NOMO-1 treated with dmso at 0.1 percent for 144 hours (cell line): ENCODE measurements around the gene C12orf60.

Experiments used
- DNase-seq: peaks from one replicate; lab custom pipeline; 2025; ENCODE audit not compliant: unreplicated experiment; lab: John Stamatoyannopoulos, UW

C12orf60 gene

GRCh38 chr12:14776236-14776961 is 27.1 kb upstream of the C12orf60 start:
- DNase-seq = no peak

GRCh38 chr12:14777271-14777670 is 26.2 kb upstream of the C12orf60 start:
- no peak for DNase-seq

- no peak for DNase-seq
These were observed 23.6 kb upstream of the C12orf60 start for GRCh38 chr12:14779834-14780233.

- no peak for DNase-seq
These were observed 22.6 kb upstream of the C12orf60 start for GRCh38 chr12:14780859-14781258.

- no peak for DNase-seq
These were observed 21.9 kb upstream of the C12orf60 start for GRCh38 chr12:14781563-14781962.

GRCh38 chr12:14782756-14783155 is 20.7 kb upstream of the C12orf60 start:
- DNase-seq = no peak

GRCh38 chr12:14784471-14784870 is 19.0 kb upstream of the C12orf60 start:
- no peak for DNase-seq

- no peak for DNase-seq
These were observed 17.9 kb upstream of the C12orf60 start for GRCh38 chr12:14785568-14785967.

GRCh38 chr12:14795028-14795448 is 8.4 kb upstream of the C12orf60 start:
- no peak for DNase-seq

- no peak for DNase-seq
These were observed 1.2 kb upstream of the C12orf60 start for GRCh38 chr12:14802247-14802646.

- DNase-seq = peak; percentile 2
These were observed 804 bp upstream of the C12orf60 start for GRCh38 chr12:14802721-14803010.

- no peak for DNase-seq
These were observed 325 bp downstream of the C12orf60 start for GRCh38 chr12:14803830-14804160.

- no peak for DNase-seq
These were observed 6.9 kb downstream of the C12orf60 start for GRCh38 chr12:14810167-14810952.

- no peak for DNase-seq
These were observed 7.5 kb downstream of the C12orf60 start for GRCh38 chr12:14810953-14811483.

GRCh38 chr12:14811486-14811885 is 8.0 kb downstream of the C12orf60 start:
- DNase-seq = no peak

- no peak for DNase-seq
These were observed 10.5 kb downstream of the C12orf60 start, which contains the start of gene SMCO3 for GRCh38 chr12:14814014-14814413. TSS of gene SMCO3 (minus strand) at chr12:14814182. CDS start at chr12:14806680, 7,502 bp downstream.

GRCh38 chr12:14824012-14824634 is 20.7 kb downstream of the C12orf60 start:
- no peak for DNase-seq

GRCh38 chr12:14825256-14825655 is 21.8 kb downstream of the C12orf60 start:
- DNase-seq = no peak

- DNase-seq = no peak
These were observed 23.0 kb downstream of the C12orf60 start for GRCh38 chr12:14826491-14826890.

- no peak for DNase-seq
These were observed 23.6 kb downstream of the C12orf60 start for GRCh38 chr12:14827043-14827442.

- DNase-seq = no peak
These were observed 25.4 kb downstream of the C12orf60 start for GRCh38 chr12:14828892-14829291.

- DNase-seq = no peak
These were observed 29.9 kb downstream of the C12orf60 start for GRCh38 chr12:14833336-14833735.
